Measurements from ENCODE around the gene PRAMEF13.
"Not testable (repeated sequence)": the region's sequence is repeated elsewhere in the genome, so short reads cannot be mapped to it uniquely, and the experiment has no call there.

DNA sequence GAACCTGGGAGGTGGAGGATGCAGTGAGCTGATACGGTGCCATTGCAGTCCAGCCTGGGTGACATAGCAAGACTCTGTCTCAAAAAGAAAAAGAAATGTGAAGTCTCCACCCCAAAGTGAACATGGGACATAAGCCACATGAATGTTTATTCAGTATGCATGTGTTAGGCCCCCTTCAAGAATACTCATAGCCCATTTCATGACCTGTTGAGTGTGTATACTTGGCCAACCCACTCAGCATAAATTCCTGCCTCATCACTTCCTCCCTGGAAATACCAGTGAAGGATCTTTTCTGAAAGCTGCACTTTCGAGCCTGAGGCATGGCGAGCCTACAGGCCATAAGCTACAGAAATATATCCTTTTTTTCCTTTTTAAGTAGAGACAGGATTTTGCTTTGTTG is 18.0 kb upstream of the PRAMEF13 start:
- TF ChIP-seq, protein P1, sequence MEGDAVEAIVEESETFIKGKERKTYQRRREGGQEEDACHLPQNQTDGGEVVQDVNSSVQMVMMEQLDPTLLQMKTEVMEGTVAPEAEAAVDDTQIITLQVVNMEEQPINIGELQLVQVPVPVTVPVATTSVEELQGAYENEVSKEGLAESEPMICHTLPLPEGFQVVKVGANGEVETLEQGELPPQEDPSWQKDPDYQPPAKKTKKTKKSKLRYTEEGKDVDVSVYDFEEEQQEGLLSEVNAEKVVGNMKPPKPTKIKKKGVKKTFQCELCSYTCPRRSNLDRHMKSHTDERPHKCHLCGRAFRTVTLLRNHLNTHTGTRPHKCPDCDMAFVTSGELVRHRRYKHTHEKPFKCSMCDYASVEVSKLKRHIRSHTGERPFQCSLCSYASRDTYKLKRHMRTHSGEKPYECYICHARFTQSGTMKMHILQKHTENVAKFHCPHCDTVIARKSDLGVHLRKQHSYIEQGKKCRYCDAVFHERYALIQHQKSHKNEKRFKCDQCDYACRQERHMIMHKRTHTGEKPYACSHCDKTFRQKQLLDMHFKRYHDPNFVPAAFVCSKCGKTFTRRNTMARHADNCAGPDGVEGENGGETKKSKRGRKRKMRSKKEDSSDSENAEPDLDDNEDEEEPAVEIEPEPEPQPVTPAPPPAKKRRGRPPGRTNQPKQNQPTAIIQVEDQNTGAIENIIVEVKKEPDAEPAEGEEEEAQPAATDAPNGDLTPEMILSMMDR (IDR thresholded peaks at IDR 0.05): not testable (repeated sequence)
- TF ChIP-seq POLR2A (IDR thresholded peaks at IDR 0.05): not testable (repeated sequence)
